HG03520 (cell line): ENCODE results near the gene PLXNB1.
"Not testable (repeated sequence)": the region's sequence is repeated elsewhere in the genome, so short reads cannot be mapped to it uniquely, and the experiment has no call there.

Experiments used
- ATAC-seq: cut with Tn5 transposase; IDR thresholded peaks from one replicate; pipeline ENCODE4 v1.9.1; 2021; ENCODE audit warnings: mild to moderate bottlenecking, moderate library complexity; ENCODE audit not compliant: unreplicated experiment

PLXNB1 gene

GRCh38 chr3:48464713-48465221, 34.9 kb upstream of the PLXNB1 start:
- ATAC-seq, result no peak

DNA sequence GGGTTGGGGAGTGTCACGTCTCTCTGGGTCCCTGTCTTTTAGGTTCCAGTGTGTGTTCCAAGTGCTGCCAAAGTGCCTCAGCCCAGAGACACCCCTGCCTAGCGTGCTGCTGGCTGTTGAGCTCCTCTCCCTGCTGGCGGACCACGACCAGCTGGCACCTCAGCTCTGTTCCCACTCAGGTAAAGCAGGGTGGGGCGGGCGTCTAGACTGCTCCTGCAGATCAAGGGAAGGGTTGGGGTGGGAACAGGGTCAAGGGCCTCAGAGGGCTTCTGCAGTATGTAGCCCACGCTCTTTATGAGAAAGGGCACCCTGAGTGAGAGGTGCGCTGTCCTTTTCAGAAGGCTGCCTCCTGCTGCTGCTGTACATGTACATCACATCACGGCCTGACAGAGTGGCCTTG, 33.8 kb upstream of the PLXNB1 start:
- ATAC-seq, result no peak

DNA sequence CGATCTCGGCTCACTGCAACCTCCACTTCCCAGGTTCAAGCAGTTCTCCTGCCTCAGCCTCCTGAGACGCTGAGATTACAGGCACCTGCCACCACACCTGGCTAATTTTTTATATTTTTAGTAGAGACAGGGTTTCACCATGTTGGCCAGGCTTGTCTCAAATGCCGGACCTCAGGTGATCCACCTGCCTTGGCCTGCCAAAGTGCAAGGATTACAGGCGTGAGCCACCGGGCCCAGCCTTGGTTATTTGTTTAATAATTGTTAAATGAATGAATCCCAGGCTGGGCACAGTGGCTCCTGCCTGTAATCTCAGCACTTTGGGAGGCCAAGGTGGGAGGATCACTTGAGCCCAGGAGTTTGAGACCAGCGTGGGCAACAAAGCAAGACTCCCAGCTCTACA, 31.9 kb upstream of the PLXNB1 start:
- ATAC-seq, result not testable (repeated sequence)

DNA sequence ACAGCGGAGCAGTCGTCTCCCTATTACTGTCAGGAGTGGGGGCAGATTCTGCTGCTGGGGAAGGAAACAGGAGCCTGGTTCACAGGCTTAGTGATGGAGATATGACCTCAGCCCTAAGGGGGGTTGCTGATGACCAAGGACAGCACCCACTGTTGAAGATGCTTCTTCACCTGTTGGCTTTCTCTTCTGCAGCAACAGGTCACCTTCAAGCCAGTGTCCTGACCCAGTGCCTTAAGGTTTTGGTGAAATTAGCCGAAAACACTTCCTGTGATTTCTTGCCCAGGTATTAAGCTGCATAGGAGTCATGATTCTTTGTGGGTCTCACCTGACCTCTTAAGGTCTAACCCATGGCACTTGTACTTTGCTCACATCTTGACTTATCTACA, 30.6 kb upstream of the PLXNB1 start:
- ATAC-seq, result no peak

- no peak for ATAC-seq
Measured at GRCh38 chr3:48459773-48460516, 30.1 kb upstream of the PLXNB1 start.

DNA sequence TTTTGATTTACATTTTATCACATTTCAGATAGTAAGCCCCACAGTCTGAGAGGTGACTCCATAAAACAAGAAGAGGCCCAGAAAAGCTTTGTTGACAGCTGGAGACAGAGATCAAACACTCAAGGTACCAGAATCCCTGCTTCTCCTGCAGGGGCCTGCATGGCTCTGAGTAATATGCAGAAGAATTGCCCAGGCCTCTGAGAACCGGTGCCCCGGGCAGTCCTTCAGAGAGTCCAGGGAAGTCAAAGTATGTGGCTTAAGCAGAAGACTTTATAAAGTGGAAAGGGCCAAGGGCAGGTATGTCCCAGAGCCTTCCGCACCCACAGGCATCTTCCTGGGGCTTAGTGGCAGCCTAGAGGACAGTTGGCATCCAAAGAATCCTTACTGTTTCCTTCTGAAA, 29.4 kb upstream of the PLXNB1 start:
- ATAC-seq, result no peak

GRCh38 chr3:48456456-48456855, 26.6 kb upstream of the PLXNB1 start:
- ATAC-seq, result no peak

GRCh38 chr3:48451270-48451669, 21.4 kb upstream of the PLXNB1 start:
- ATAC-seq, result no peak

DNA sequence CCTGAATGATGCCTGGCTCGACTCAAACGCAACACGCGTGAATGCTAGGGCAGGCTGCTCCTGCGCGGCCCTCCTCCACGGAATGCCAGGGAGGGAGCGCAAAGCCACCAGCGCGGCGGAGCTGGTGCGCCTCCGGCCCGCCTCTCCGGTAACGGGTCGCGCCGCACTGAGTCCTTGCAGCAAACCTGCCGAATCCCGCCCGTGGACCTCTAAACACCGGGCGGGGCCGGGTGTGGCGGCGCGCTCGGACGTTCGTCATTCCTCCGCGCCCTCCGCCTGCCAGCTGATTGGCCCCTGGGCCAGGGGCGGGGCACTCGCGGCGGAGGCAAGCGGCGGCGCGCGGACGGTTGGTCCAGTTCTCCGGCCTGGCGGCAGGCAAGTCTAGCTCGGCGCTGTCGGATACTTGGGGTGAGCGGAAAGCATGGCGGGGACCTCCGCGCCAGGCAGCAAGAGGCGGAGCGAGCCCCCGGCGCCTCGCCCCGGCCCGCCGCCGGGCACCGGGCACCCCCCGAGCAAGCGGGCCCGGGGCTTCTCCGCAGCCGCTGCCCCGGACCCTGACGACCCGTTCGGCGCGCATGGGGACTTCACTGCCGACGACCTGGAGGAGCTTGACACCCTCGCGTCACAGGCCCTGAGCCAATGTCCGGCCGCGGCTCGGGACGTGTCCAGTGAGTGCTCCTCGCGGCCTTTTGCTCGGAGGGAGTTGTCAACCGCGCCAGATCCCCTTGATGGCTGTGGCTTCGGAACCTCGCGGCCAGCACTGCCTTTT, 16.7 kb upstream of the PLXNB1 start, which contains the start of gene ATRIP:
TSS of gene ATRIP (plus strand) at position 313 of the 769 bp plus-strand sequence. CDS start at position 422, 109 bp downstream.
- ATAC-seq, result peak; percentile 90

- ATAC-seq, result no peak
Measured at GRCh38 chr3:48446043-48446424, 16.1 kb upstream of the PLXNB1 start.

DNA sequence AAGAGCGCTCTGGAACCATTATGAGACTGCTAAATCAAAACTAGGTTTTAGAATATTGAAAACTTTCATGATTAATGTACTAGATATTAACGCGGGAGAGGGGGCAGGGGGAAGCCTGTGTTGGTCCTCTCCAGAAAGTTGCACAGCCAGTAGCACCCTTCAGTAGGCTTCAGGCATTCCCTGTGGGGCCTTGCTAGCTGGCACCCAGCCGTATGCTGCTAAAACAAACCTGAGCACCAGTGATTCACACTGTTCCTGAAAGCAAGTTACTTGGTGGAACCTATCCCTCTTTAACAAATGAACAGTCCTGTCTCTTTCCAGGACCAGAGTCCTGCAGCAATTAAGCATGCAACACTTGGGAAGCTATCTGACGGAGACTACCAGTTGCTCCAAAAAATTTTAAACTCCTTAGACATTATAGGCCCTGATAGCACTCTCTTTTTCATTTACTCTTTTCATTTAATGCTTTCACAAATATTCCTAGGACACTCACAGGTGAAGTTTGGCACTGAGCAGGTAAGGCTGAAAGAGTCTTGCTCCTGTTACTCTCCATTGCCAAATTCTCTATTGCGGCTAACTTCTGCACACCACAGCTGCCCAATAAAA, 15.5 kb upstream of the PLXNB1 start:
- ATAC-seq, result no peak

- ATAC-seq, result no peak
Measured at GRCh38 chr3:48441940-48442339, 12.1 kb upstream of the PLXNB1 start.

DNA sequence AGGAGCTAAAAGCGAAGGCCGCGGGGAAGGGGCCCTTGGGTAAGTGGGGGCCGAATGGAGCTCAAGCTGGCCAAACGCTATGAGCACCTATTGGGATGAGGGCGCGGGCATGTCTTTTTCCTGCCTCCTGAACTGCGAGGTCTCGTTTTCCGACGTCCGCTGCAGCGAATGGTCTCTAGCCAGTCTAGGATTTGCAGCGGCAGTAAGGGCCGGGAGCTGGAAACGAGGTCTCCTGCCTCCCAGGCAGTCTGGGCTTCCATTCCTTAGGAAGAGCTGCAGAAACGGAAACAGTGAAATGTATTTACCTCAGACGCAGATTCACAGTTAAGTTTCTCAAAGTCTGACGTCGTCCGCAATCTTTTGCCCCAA, 10.7 kb upstream of the PLXNB1 start:
- ATAC-seq, result no peak

DNA sequence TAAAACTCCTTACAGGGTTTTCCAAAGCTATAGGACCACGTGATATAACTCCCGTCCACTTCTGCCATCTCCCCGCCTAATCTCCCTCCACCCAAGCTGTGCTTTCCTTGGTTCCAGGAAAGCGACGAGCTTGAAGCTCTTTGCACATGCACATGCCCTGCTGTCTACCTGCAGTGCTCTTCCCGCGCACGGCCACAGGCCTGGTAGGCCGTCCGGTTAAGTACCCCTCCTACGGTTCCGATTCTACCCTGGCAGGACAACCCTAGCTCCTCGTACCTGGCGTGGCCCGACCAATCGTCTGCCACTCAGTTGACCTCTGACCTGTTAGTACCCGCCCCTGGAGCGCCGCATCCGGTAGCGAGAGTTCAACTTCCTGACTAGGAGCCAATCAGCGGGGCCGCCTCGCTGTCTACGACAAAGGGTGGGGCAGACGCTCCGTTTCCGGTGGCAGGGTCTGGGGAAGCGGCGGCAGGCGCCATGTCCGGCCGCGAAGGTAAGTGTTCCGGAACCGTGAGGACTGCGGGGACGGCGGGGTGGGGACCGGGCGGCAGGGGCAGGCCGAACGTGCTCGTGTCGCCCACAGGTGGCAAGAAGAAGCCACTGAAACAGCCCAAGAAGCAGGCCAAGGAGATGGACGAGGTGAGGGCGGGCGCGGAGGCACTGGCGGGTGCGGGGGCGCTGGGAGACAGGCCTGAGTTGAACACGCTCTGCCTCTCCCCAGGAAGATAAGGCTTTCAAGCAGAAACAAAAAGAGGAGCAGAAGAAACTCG, 10.1 kb upstream of the PLXNB1 start, which contains the start of the genes CCDC51 and TMA7:
TSS of gene CCDC51 (minus strand) at position 300 of the 770 bp plus-strand sequence. CDS start 4,991 bp downstream, outside the sequence.
TSS of gene TMA7 (plus strand) at position 438 of the 770 bp plus-strand sequence. CDS start at position 478, 40 bp downstream.
- peak; percentile 92 for ATAC-seq

- ATAC-seq, result no peak
Measured at GRCh38 chr3:48437812-48438211, 7.9 kb upstream of the PLXNB1 start.

DNA sequence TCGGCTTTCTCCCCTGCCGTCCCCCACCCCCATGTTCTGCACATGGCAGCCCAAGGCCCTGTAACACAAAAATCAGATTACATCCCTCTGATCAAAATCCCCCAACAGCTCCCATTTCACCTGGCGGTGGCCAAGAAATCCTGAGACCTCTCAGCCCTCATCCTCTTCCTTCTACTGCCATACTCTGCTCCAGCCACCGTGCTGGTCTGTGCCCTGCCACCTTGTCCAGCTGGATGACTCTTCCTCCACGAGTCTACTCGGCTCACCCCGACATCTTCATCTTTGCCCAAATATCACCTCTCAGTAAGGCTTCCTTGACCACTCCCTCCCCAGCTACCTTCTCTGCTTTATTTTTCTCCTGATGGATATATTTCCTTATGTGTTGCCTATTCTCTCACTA, 7.0 kb upstream of the PLXNB1 start:
- ATAC-seq, result no peak

GRCh38 chr3:48436477-48436787, 6.5 kb upstream of the PLXNB1 start:
- ATAC-seq, result no peak

DNA sequence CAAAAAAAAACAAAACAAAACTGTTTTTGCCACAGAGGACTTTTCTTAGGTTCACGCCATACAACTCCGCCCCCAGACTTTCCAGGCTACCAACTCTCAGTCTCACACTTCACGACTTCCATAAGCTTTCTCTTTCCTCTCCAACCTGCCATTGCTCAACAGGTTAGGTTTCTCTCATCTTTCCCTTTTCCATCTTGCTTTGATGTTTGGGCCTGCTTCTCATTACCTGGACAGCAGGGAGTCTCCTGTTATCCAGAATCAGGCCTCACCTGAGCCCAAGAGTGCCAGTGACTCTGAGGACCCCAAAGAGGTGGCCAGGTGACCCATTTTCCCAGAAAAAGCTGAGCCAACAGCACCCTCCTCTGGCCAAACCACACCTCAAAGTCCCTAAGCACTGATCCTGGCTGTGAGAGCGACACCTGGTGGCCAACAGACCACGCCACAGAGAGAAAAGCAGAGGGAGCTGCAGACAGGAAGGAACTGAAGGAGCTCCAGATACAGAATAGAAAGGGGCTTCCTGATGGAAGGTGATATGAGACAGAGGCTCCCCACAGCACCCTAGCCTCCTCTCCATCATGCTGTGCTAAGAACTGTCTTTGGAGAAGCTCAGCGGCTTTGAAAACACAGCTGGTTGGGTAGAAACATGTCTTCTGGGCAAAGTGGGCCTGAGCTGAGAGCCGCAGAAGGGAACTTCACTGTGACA, 6.0 kb upstream of the PLXNB1 start:
- peak; percentile 35 for ATAC-seq

- no peak for ATAC-seq
Measured at GRCh38 chr3:48435223-48435595, 5.3 kb upstream of the PLXNB1 start.

GRCh38 chr3:48434591-48435222, 4.8 kb upstream of the PLXNB1 start:
- no peak for ATAC-seq
